HG02970 (cell line): ENCODE measurements around the gene NELFB.

Source experiments
- ATAC-seq: cut with Tn5 transposase; IDR thresholded peaks from one replicate; pipeline ENCODE4 v1.9.1; 2021; ENCODE audit warnings: mild to moderate bottlenecking, moderate library complexity, moderate number of reproducible peaks; ENCODE audit not compliant: unreplicated experiment, low FRiP score

NELFB gene

GRCh38 chr9:137321726-137322361 is 66.7 kb downstream of the NELFB start:
- ATAC-seq, result no peak
